GDM1 (cell line): ENCODE data around the gene LRRC23.

Source experiments
- DNase-seq: peaks from one replicate; lab custom pipeline; 2025; lab: John Stamatoyannopoulos, UW

Gene LRRC23

DNA sequence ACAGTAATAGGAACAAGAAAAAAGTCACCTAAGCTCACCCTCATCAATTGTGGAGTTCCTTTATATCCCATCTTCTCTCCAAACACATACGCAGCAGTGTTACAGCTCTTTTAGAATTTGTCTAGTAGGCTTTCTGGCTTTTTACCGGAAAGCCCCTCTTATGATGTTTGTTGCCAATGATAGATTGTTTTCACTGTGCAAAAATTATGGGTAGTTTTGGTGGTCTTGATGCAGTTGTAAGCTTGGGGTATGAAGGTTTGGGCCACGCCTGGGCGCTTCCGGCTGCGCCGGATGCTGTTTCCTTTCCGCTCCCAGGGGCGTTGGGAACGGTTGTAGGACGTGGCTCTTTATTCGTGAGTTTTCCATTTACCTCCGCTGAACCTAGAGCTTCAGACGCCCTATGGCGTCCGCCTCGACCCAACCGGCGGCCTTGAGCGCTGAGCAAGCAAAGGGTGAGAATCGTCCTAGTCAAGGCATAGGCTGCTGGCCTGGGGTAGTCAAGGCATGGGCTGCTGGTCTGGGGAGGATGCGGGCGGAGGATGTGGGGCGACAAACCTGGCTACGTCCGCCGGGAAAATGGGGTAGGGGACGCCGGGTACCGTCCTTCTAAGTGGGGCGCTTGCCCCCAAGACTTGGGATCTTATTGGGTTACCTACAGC lies 39.2 kb downstream of the LRRC23 start, which contains the start of the genes C12orf57 and RNU7-1:
Gene C12orf57 (plus strand): TSS at position 301 of the 659 bp plus-strand sequence. CDS start 100 bp downstream, at position 401.
Gene RNU7-1 (plus strand): TSS at position 95 of the 659 bp plus-strand sequence.
- peak; percentile 84 for DNase-seq

DNA sequence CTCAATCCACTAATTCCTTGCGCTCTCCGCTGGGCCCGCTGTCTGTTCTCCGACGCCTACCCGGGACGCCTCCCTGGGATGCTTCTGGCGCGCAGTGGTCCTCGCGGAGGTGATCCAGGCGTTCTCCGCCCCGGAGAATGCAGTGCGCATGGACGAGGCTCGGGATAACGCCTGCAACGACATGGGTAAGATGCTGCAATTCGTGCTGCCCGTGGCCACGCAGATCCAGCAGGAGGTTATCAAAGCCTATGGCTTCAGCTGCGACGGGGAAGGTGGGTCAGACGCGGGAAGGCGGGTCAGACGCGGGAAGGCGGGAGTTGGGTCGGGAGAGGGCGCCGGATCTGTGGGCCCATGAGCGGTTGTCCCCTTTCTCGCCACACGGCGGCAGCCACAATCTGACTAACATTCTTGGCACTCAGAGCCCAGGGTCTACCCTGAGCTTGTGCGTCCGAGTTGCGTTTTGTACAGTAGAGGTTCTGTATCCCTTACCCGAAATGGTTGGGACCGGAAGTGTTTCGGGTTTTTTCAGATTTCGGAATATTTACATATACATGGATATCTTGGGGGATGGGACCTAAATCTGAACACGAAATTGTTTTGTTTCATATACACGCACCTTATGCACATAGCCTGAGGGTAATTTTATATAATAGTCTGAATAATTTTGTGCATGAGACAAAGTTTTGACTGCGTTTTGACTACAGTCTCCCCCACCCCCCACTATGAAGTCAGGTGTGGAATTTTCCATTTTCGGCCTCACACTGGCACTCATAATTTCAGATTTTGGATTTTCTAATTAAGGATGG lies 40.0 kb downstream of the LRRC23 start:
- peak; percentile 84 for DNase-seq

DNA sequence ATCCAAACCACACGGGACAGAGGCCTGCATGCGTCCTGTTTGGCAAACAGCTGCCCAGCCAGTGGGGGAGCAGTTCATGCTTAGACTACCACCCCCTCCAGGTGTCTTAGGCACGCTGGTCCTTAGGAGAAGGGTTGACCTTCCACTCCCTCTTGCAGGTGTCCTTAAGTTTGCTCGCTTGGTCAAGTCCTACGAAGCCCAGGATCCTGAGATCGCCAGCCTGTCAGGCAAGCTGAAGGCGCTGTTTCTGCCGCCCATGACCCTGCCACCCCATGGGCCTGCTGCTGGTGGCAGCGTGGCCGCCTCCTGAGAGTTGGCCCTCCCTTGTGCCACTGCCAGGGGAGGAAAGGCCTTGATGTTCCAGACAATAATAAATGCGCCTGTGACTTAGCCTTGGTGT lies 41.0 kb downstream of the LRRC23 start:
- DNase-seq = no peak

DNA sequence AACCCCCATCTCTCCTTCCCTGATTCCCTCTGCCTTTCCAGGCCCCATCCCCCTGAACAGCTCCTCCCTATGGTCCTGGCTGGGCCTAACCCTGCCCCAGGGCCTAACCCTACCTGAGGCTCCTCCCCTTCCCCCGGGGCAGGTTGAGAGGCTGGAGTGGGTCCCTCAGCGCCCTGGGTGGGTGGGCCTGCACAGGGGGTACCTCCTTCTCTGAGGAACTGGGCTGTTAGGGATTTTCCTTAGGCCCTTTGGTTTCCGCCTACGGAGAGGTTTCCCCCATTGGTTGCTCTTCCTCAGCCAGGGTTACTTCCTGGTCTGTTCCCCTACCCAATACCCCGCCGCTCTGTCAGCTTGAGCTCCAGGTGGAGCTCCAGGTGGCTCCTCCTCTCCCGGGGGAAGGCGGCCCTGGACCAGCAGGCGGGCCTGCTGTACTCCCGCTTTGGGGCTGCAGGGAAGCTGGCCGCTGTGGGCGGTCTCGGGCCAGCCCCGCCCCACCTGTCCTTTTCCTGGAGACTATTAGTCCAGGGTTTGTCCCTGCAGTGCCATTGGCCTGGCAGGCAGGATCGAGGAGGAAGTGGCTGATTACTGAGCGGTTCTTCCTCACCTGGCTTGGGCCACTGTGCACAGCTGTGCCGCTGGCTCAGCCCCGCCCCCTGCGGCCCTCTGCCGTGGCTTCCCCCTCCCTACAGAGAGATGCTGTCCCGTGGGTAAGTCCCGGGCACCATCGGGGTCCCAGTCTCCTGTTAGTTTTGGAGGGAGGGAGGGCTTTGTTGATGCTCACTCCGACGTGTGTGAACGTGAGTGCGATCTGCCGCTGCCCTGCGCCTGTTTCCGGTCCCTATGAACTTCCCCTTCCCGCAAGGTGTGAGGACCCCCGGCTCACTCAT lies 41.7 kb downstream of the LRRC23 start:
- DNase-seq = no peak

DNA sequence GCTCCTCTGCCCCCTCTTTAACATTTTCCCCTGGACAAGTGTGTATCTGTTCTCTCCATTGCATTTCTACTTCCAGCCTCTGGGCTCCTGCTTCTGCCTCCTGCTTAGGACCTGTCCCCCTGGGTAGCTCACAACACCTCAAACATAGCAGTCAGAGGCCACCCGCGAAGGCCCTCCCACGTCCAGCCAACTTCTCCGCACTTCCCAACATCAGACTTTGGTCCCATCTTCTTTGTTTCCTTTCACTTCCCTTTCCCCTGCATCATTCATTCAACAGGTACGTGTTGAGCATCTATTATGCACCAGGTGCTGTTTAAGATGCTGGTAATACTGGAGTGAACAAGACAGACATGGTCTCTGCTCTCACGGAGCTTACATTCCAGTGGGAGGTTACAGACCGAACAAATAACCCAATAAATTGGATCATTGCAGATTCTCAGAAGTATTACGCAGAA lies 42.3 kb downstream of the LRRC23 start:
- no peak for DNase-seq

DNA sequence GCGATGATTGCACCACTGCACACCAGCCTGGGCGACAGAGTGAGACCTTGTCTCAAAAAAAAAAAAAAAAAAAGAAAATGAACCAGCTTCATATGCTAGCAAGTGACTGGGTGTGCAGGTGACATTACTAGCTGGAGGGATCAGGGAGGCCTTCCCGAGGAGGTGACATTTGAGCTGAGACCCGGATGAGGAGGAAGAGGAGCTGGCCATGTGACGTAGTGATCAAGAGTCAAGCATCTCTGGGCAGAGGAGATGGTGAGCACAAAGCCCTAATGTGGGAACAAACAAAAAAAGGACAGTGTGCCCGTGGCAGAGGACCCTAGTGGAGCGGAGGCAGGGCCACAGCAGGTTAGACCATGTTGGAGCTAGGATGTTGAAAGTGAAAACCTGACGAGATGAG lies 43.0 kb downstream of the LRRC23 start:
- no peak for DNase-seq

DNA sequence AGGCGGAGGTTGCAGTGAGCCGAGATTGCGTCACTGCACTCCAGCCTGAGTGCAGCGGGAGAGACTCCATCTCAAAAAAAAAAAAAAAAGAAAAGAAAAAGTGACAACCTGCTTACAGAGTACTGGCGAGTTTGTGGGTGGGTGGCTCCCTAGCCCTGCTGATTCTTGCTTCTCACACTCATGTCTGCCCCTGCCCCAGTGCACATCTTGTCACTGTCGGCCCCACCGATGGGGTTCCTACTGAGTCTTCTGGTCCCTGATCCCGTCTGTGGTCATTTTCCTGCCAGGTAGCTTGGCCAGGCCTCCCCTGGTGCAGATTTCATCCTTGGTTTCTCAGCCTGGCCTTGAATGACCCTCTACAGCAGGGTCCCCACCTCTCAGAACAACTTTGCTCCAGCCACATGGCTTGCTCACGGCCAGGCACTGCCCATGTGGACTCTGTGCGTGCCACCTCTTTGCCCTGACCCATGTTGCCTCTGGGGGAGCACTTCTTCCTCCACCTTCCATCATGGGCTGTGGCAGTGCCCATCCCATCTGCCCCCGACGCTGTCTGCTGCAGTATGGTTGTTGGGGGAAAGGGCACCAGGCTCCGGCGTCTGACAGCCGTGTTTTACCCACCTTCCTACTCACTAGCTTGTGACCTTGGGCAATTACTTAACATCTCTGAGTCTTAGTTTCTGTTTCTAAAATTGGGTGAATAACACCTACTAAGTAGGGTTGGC lies 44.4 kb downstream of the LRRC23 start:
- DNase-seq = no peak

DNA sequence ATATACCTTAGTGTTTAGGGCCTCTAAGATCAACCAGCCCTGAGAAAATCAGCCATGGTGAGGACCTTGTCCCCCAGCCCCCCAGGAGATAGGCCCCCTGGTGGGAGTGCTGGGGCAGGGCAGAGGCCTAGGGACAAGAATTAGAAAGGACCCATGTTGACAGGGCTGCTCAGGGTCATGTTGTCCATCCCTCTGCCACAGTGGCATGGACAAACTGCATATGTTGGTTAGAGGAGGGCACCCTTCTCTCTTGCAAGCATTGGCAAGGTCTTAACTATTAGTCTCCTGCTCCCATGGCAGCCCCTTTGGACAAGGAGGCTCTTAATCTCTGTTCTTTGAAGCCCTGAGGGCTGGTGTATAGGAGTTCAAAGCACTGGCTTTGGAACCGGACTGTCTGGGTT lies 45.8 kb downstream of the LRRC23 start:
- no peak for DNase-seq

DNA sequence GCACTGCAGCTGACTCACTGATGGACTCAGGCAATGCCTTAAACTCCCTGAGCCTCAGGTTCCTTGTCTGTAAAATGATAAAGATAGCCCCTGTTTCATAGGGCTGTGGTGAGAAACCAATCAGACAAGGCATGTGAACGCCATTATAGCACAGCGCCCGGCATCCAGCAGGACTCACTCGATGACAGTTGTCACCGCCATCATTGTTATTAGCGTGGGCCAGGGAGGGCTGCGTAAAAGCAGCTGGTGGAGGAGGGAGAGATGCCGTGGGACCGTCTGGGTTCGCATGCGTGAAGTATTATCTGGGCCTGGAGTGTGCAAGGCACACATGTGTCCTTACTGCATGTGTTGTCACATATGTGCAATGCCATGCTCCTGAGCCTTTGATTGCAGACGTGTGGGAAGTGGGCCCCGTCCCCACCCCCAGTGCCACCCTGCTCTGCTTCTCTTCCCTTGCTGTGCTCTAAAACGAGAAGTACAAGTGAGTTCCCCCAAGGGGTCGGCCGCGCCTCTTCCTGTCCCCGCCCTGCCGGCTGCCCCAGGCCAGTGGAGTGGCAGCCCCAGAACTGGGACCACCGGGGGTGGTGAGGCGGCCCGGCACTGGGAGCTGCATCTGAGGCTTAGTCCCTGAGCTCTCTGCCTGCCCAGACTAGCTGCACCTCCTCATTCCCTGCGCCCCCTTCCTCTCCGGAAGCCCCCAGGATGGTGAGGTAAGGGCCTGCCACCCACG lies 46.4 kb downstream of the LRRC23 start, which contains the start of gene PTPN6:
Gene PTPN6 (plus strand): TSS at position 546 of the 730 bp plus-strand sequence. CDS start 157 bp downstream, at position 703.
- peak; percentile 83 for DNase-seq

DNA sequence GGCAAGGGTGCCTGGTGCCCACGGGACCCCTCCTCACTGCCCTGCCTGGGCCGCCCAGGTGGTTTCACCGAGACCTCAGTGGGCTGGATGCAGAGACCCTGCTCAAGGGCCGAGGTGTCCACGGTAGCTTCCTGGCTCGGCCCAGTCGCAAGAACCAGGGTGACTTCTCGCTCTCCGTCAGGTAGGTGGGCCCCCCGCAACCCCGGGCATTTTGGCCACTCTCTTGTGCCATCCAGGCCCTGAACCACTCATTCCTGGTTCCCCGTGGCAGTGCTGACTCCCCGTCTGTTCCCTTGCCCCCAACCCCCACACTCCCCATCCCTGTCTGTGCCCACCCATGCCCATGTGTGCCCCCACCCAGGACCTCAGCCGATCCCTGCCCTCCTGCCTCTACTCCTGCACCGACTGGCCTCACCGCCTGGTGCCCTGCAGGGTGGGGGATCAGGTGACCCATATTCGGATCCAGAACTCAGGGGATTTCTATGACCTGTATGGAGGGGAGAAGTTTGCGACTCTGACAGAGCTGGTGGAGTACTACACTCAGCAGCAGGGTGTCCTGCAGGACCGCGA lies 47.0 kb downstream of the LRRC23 start:
- DNase-seq = no peak

DNA sequence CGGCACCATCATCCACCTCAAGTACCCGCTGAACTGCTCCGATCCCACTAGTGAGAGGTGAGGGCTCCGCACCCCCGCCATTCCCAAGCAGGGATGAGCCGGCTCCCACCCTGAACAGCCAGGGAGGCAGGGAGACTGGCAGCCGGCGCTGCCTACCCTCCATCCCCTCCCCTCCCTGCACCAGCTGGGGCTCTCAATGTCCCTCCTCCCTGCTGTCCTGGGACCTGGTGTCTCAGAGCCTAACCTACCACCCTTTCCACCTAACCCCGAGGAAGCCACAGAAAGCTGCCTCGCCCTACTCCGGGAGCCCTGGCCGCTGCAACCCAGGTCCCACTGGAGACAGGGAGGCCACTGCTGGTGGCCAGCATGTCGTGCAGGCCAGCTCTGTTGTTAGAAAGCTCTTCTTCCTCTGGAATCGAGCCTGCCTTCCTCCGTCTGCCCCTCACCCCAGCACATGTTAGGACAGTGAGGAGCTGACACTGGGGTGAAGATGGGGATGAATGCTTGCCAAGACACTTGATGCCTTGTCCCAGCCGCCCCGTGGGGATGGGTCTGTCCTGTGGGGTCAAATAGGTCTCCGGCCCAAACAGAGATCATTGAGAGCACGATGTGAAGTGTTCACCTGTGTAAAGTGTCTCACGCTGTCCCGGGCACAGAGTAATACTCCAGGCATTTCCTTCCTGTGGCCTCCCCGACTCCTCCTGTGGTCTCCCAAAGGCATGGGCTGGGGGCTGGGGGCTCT lies 47.7 kb downstream of the LRRC23 start:
- DNase-seq = no peak

DNA sequence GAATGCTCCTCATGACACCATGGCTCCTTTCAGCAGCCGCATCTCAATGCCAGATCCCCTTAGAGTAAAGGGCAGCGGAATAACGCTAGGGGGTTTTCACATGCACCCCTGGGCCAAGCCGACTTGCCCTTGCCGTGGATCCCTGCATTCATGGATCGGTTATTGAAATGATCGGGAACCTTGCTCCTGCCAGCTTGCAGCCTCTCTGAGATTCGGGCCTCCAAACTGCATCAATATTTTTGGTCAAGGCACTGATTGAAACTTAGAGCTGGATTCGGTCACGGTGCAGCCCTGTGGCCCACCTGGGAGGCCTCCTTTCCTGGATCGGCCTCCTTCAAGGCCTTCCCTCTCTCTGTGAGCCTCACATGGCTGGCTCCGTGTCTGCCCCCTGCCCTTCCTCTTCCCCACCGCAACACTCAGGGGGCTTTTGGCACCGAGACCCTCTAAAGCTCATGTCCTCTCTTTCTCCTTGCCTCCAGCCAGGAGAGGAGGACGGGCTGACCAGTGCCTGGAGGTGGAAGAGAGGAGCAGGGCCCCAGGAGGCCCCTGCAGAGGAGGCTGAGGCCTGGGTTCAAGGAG lies 48.3 kb downstream of the LRRC23 start:
- DNase-seq = no peak

DNA sequence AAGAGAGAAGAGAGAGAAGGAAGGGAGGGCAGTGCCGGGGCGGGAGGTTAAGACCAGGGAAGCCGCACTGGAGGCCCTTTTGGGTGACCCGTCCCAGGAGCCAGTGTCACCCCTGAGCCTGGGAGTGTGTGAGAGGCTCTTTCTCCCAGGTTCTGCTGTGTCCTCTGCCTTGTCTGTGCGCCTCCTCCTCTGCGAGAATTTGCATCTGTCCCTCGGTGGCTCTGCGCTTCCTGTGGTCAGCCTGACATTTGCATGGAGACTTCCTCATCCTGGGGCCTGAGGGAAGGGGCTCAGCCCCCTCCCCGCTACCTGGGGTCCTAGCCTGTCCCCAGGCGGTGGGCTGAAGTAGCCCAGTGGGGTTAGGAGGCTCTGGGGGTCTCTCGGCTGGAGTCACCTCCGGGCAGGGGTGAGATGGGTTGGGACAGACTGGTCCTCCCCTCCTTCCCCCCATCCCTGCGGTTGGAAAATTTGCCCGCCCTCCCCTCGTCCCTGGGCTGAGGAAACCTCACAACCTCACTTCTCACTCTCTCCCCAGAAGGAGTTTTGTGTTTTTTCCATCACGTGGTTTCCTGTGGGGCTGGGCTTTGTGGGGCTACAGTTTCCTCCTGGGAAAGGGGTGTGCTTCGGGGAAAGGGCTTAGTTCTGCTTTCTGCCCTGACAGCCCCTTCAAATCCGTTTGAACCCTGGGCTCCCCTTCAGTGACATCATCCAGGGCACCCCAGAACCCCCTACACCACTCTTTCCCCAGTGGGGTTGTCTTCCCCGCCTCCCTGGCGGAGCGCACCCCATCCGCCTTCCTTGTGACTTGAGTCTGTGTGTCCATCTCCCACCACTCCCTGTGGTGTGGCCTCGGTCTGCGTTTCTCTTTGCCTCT lies 49.1 kb downstream of the LRRC23 start:
- peak; percentile 87 for DNase-seq

DNA sequence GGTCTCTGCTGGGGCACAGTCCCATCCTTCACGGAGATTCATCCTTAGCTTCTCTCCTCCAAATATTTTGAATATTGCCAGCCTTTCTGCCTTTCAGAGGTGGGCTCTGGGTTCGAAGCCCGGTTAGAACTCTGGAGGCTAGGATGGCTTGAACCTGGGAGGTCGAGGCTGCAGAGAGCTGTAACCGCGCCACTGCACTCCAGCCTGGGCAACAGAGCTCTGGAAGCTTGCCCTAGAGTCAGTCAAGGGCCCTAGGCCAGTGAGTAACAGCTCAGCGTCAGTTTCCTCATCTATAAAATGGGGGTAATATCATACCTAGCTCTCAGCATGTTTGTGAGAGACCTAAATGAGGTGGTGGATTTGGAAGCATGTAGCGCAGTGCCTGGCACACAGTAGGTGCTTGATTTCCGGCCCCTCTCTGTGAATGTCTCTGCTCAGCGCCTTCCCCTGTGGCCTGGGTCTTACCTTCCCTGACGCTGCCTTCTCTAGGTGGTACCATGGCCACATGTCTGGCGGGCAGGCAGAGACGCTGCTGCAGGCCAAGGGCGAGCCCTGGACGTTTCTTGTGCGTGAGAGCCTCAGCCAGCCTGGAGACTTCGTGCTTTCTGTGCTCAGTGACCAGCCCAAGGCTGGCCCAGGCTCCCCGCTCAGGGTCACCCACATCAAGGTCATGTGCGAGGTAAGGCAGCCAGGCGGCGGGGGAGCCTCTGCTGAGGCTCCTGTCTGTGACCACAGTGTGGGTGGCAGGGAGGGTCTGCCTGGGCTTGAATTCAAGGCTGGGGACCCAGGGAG lies 49.9 kb downstream of the LRRC23 start:
- no peak for DNase-seq

DNA sequence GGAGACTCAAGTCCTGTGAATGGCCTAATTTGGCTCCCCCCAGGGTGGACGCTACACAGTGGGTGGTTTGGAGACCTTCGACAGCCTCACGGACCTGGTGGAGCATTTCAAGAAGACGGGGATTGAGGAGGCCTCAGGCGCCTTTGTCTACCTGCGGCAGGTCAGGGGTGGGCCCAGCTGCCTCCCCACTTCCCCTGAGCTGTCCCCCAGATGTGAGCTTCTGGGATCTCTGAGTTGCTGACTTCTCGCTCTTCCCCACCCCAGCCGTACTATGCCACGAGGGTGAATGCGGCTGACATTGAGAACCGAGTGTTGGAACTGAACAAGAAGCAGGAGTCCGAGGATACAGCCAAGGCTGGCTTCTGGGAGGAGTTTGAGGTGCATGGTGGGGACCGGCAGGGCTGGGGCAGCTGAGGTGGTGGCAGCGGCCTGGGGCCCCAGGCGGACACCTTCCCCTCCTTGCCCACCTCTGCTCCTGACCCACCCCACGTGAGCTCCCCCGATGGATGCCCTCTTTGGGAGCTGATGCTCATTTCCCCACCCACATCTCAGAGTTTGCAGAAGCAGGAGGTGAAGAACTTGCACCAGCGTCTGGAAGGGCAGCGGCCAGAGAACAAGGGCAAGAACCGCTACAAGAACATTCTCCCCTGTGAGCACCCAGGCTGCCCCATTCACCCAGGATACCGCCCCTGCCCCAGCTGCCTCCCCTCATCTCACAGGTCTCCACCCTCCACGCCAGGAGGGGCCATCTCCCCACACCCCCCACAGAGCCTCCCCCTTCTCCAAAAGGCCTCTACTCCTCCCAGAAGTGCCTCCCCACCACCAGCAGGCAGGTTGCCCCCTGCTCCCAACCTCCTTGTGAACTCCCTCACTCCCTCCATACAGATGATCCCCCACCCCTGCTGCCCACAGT lies 50.7 kb downstream of the LRRC23 start:
- DNase-seq = no peak

DNA sequence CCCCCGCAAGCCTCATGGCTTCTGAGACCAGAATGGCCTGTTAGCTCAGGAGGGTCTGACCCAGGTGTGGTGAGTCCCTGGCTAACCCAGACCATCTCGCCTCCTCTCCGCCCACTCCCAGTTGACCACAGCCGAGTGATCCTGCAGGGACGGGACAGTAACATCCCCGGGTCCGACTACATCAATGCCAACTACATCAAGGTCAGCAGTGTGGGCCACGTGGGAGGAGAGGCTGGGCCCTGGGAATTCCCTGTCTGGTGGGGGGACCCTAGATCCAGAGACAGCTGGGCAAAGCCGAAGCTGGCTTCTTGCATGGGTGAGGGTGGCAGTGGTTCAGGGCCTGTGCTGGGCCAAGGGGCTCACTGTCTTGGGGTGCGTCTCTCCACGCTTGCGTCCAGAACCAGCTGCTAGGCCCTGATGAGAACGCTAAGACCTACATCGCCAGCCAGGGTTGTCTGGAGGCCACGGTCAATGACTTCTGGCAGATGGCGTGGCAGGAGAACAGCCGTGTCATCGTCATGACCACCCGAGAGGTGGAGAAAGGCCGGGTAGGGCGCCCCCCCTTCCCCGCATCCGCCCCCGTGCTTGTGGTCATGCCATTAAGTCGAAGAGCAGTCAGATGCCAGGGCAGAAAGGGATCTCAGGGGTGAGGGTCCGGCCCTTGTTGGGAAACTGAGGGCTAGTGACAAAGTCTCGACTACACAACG lies 51.6 kb downstream of the LRRC23 start:
- DNase-seq = no peak
